Placental pericyte (primary cell): ENCODE data around the gene CISD1. TPM values are rescaled to one million over a fixed set of nuclear protein-coding genes. Genes with fewer than 3 reads are reported as not detected.

ENCODE experiments used
- total RNA-seq: library from RNA; depleted of rRNA; stranded (reverse); fragments of >200 nt; gene quantifications from 2 replicates; pipeline ENCODE4 v1.2.3, GENCODE V29; 2012

Gene CISD1
- 15.5 and 20.0 TPM in 2 replicates for total RNA-seq

GRCh38 chr10:58268946-58269781 lies at the start of gene CISD1:
TSS of gene CISD1 (plus strand) at chr10:58269162. CDS start at chr10:58269274, 112 bp downstream.

GRCh38 chr10:58267713-58268453 lies 1.1 kb upstream of the CISD1 start, which contains the start of gene IPMK:
TSS of gene IPMK (minus strand) at chr10:58267894. CDS start at chr10:58267611, 283 bp downstream.

DNA sequence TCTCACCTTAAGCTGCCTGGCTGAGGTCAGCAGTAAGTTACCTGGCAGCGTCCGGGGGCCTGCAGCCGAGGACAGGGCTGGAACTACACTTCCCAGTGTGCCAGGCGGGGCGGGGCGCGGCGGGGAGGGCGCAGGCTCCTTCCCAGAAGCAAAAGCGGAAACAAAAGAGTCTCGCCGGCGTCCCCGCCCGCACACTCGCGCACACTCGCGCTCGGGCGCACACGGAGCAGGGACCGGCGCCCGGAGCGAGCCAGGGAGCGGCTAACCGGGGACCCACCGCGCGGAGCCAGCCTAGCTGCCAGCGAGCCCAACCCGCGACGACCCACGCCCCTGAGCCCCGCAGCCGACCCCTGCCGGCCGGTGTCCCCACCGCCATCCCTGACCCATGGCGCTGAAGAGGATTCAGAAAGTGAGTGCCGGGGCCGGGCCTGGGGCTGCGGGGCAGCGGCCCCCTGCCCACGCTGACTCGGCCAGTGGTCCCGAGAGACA lies 65.9 kb downstream of the CISD1 start, which contains the start of gene UBE2D1:
TSS of gene UBE2D1 (plus strand) at position 190 of the 489 bp plus-strand sequence. CDS start at position 386, 196 bp downstream.

Other genes with a start within 250 kb of the CISD1 start
- gene IPMK, start 1.3 kb upstream of the CISD1 start, total RNA-seq, result 2.8 and 5.9 TPM in 2 replicates
- 9.2 and 15.9 TPM in 2 replicates for gene UBE2D1, start 65.8 kb downstream of the CISD1 start, total RNA-seq
- gene TFAM, start 116.2 kb downstream of the CISD1 start, total RNA-seq, result 17.5 and 21.6 TPM in 2 replicates
- 29.8 and 50.1 TPM in 2 replicates for gene BICC1, start 243.7 kb downstream of the CISD1 start, total RNA-seq